ENCODE measurements around the gene MINDY4. TPM values are rescaled to one million over a fixed set of nuclear protein-coding genes. Genes with fewer than 3 reads are reported as not detected.
A peak's percentile ranks its signal among the peaks of the same experiment; 100 is the strongest.

MINDY4 gene
- total and polyA plus RNA-seq, 8 donors, result 1.6 to 22.8 (median 6.4) TPM; not detected in 1

GRCh38 chr7:30924624-30925023 is 153.4 kb downstream of the MINDY4 start:
- Histone ChIP-seq H3K36me3 (peaks cover 3 to 58% (median 19%) of the 10 kb centered on the region in 4 donors), H3K9me3 (peaks cover 0 to 9% (median 4%) of the 10 kb centered on the region in 4 donors), H3K4me3 (no peak overlapping the region), H3K27ac (no peak overlapping the region), H3K27me3 (no peaks in the 10 kb centered on the region), H3K4me1 (peaks cover 0 to 28% (median 11%) of the 10 kb centered on the region in 4 donors)
- TF ChIP-seq EP300 (IDR thresholded peaks at IDR 0.05), result no peak
- TF ChIP-seq CTCF (IDR thresholded peaks at IDR 0.05), result no peak
- no peak for TF ChIP-seq POLR2AphosphoS5 (IDR thresholded peaks at IDR 0.05)
- TF ChIP-seq POLR2A (IDR thresholded peaks at IDR 0.05), result no peak
- intact Hi-C loops (cut with DNase I; ENCODE audit: low total_unique reads), result no loop called here
- DNase-seq, result peak; percentile 0 to 9

DNA sequence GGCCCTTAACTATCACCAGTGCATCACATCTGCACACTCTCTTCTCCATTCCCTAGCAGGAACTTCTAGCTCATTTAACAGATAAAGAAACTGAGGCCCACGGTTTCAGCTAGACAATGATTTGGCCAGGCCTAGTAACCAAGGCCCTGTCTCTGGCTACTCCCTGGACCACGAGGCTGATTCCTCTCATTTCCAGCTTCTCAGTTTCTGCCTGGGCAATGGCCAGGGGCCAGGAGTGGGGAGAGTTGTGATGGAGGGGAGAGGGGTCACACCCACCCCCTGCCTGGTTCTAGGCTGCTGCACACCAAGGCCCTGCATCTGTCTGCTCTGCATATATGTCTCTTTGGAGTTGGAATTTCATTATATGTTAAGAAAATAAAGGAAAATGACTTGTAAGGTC is 153.9 kb downstream of the MINDY4 start:
- TF ChIP-seq CTCF (IDR thresholded peaks at IDR 0.05), result no peak
- no peak for TF ChIP-seq EP300 (IDR thresholded peaks at IDR 0.05)
- no peak for TF ChIP-seq POLR2A (IDR thresholded peaks at IDR 0.05)
- TF ChIP-seq POLR2AphosphoS5 (IDR thresholded peaks at IDR 0.05), result no peak
- Histone ChIP-seq H3K9me3 (peaks cover 0 to 9% (median 4%) of the 10 kb centered on the region in 4 donors), H3K4me1 (peaks cover 0 to 23% (median 8%) of the 10 kb centered on the region in 4 donors), H3K4me3 (no peak overlapping the region), H3K27me3 (no peaks in the 10 kb centered on the region), H3K36me3 (peaks cover 3 to 58% (median 19%) of the 10 kb centered on the region in 4 donors), H3K27ac (no peak overlapping the region)
- DNase-seq, result peak; percentile 0 to 16
- intact Hi-C loops (cut with DNase I; ENCODE audit: low total_unique reads), result no loop called here
- 62 to 83% (median 73%) methylated on average over 2 of the region's 2 CpGs for whole genome bisulfite sequencing, 5 donors

DNA sequence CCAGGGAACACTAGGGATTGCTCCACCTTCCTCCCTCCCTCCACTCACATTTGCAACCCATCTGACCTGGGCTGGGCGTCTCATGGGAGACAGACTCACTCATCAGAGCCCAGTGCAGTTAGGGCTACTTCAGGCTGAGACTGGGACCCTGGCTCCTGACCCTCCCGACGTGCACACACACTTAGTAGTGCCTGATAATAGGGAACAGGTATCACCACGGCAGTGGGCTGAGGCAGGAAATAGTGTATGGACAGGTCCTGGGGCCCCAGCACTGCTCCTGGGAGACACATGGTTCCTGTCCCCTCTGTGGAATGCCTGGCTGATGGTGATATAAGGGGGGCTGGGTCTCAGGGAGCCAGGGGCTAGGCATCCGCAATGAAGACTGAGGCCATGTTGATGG is 154.7 kb downstream of the MINDY4 start:
- Histone ChIP-seq H3K27me3 (no peaks in the 10 kb centered on the region), H3K4me1 (peaks cover 0 to 15% (median 4%) of the 10 kb centered on the region in 4 donors), H3K27ac (no peak overlapping the region), H3K36me3 (peaks cover 3 to 58% (median 19%) of the 10 kb centered on the region in 4 donors), H3K9me3 (peaks cover 0 to 9% (median 4%) of the 10 kb centered on the region in 4 donors), H3K4me3 (no peak overlapping the region)
- intact Hi-C loops (cut with DNase I; ENCODE audit: low total_unique reads), result no loop called here
- WGBS, 5 donors, result 76 to 92% (median 84%) methylated on average over 5 of the region's 5 CpGs
- peak; percentile 0 to 15 for DNase-seq
- TF ChIP-seq POLR2A (IDR thresholded peaks at IDR 0.05) (no peak), EP300 (IDR thresholded peaks at IDR 0.05) (no peak), CTCF (IDR thresholded peaks at IDR 0.05) (no peak), POLR2AphosphoS5 (IDR thresholded peaks at IDR 0.05) (no peak)

DNA sequence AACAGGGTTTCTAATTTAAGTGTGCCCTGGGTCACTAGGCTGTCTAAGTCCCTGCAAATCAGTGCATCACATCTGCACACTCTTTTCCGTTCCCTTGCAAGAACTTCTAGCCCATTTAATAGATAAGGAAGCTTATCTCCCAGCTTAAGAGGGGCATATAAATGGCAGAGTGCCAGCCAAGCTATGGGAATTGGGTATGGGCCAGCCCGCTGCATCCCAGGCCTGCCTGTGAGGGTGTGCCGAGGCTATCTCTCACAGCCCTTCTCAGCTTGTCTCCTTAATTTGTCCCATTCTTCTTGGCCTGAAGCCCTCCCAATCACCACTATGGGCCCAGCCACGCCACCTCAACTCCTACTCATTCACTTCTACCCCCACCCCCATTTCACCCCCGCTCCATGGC is 155.1 kb downstream of the MINDY4 start:
- TF ChIP-seq POLR2AphosphoS5 (IDR thresholded peaks at IDR 0.05) (no peak), POLR2A (IDR thresholded peaks at IDR 0.05) (no peak), EP300 (IDR thresholded peaks at IDR 0.05) (no peak), CTCF (IDR thresholded peaks at IDR 0.05) (no peak)
- intact Hi-C loops (cut with DNase I; ENCODE audit: low total_unique reads), result no loop called here
- Histone ChIP-seq H3K27ac (no peak overlapping the region), H3K4me1 (peaks cover 0 to 11% (median 2%) of the 10 kb centered on the region in 4 donors), H3K27me3 (no peaks in the 10 kb centered on the region), H3K36me3 (peaks cover 3 to 58% (median 19%) of the 10 kb centered on the region in 4 donors), H3K4me3 (no peak overlapping the region), H3K9me3 (peaks cover 0 to 9% (median 4%) of the 10 kb centered on the region in 4 donors)
- WGBS, 5 donors, result 81 to 89% (median 85%) methylated on average over 5 of the region's 5 CpGs
- DNase-seq, result peak in 1 of 2 donors; percentile 18
